ENCODE results near the gene NPHP4. TPM values are rescaled to one million over a fixed set of nuclear protein-coding genes. Genes with fewer than 3 reads are reported as not detected.

NPHP4 gene
- total RNA-seq, 6 experiments from 2014 or later: 1.5 to 6.0 (median 2.0) TPM

GRCh38 chr1:5884110-5884509, 108.1 kb downstream of the NPHP4 start:
- peak in 1 of 3 donors; percentile 11 for DNase-seq
- no peak for ATAC-seq
- Histone ChIP-seq H3K27ac (no peak overlapping the region), H3K27me3 (no peaks in the 10 kb centered on the region), H3K4me1 (no peaks in the 10 kb centered on the region), H3K36me3 (no peaks in the 10 kb centered on the region), H3K9me3 (no peaks in the 10 kb centered on the region), H3K4me3 (no peak overlapping the region)
- no peak for TF ChIP-seq POLR2A (IDR thresholded peaks at IDR 0.05)
- TF ChIP-seq, protein P1, sequence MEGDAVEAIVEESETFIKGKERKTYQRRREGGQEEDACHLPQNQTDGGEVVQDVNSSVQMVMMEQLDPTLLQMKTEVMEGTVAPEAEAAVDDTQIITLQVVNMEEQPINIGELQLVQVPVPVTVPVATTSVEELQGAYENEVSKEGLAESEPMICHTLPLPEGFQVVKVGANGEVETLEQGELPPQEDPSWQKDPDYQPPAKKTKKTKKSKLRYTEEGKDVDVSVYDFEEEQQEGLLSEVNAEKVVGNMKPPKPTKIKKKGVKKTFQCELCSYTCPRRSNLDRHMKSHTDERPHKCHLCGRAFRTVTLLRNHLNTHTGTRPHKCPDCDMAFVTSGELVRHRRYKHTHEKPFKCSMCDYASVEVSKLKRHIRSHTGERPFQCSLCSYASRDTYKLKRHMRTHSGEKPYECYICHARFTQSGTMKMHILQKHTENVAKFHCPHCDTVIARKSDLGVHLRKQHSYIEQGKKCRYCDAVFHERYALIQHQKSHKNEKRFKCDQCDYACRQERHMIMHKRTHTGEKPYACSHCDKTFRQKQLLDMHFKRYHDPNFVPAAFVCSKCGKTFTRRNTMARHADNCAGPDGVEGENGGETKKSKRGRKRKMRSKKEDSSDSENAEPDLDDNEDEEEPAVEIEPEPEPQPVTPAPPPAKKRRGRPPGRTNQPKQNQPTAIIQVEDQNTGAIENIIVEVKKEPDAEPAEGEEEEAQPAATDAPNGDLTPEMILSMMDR (IDR thresholded peaks at IDR 0.05): no peak
- WGBS (ENCODE audit: insufficient coverage, low coverage, low lambda C conversion rate, missing lambda C conversion rate): 82% methylated on average over 3 of the region's 13 CpGs
- intact Hi-C loops (cut with DNase I): no loop called here

DNA sequence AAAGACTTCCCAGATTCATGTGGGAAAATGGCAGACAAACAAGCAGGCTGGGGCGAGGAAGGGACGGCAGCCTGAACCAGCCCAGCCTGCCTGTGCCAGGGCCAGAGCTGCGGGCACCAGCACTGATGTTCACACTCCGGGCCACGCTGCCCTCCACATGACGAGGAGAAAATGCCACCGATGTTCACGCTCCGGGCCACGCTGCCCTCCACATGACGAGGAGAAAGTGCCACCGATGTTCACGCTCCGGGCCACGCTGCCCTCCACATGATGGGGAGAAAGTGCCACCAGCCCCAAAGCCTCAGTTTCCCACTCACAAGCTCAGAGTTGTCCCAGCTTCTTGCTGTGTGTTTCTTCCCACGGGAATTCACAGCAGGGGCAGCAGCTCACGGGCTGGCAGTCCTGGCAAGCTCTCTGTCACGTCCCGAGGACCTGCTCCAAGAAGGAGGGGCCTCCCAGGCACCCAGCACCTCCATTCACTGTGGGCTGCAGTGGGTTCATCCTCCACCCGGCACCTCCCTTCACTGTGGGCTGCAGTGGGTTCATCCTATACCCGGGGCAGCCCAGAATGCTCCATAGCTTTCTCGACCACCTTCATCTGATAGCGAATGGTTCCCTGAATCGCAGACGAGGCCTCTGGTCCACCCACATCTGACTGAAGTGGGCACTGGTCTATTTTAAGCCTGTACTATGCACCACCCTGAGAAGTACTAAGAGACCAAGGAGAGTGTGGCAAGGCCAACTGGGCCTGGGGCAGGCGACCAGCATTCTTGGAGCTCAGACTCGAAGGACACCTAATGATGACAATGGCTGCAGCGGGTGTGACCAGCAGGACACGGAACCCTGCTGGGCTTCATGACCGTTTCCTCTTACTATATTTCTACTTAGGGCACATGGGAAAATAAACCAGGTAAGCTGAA, 108.8 kb downstream of the NPHP4 start:
- intact Hi-C loops (cut with DNase I): no loop called here
- H3K36me3 ChIP-seq: no peaks in the 10 kb centered on the region
- 92% methylated on average over 6 of the region's 30 CpGs for WGBS (ENCODE audit: insufficient coverage, low coverage, low lambda C conversion rate, missing lambda C conversion rate)
- ATAC-seq (no peak), DNase-seq (peak in 1 of 3 donors; percentile 27)
- H3K4me3 ChIP-seq: no peak overlapping the region
- no peaks in the 10 kb centered on the region for H3K27me3 ChIP-seq
- no peaks in the 10 kb centered on the region for H3K4me1 ChIP-seq
- no peak for TF ChIP-seq POLR2A (IDR thresholded peaks at IDR 0.05)
- TF ChIP-seq, protein P1 (IDR thresholded peaks at IDR 0.05): no peak
- no peaks in the 10 kb centered on the region for H3K9me3 ChIP-seq
- H3K27ac ChIP-seq: no peak overlapping the region

- H3K9me3 ChIP-seq: no peaks in the 10 kb centered on the region
- H3K4me1 ChIP-seq: no peaks in the 10 kb centered on the region
- H3K27ac ChIP-seq: no peak overlapping the region
- H3K27me3 ChIP-seq: no peaks in the 10 kb centered on the region
- DNase-seq (peak in 1 of 3 donors; percentile 31), ATAC-seq (no peak)
- intact Hi-C loops (cut with DNase I): no loop called here
- no peak for TF ChIP-seq POLR2A (IDR thresholded peaks at IDR 0.05)
- TF ChIP-seq, protein P1 (IDR thresholded peaks at IDR 0.05): no peak
- WGBS (ENCODE audit: insufficient coverage, low coverage, low lambda C conversion rate, missing lambda C conversion rate): 86% methylated on average over 18 of the region's 27 CpGs
- no peak overlapping the region for H3K4me3 ChIP-seq
- H3K36me3 ChIP-seq: no peaks in the 10 kb centered on the region
Measured at GRCh38 chr1:5882367-5883128, 109.7 kb downstream of the NPHP4 start.

DNA sequence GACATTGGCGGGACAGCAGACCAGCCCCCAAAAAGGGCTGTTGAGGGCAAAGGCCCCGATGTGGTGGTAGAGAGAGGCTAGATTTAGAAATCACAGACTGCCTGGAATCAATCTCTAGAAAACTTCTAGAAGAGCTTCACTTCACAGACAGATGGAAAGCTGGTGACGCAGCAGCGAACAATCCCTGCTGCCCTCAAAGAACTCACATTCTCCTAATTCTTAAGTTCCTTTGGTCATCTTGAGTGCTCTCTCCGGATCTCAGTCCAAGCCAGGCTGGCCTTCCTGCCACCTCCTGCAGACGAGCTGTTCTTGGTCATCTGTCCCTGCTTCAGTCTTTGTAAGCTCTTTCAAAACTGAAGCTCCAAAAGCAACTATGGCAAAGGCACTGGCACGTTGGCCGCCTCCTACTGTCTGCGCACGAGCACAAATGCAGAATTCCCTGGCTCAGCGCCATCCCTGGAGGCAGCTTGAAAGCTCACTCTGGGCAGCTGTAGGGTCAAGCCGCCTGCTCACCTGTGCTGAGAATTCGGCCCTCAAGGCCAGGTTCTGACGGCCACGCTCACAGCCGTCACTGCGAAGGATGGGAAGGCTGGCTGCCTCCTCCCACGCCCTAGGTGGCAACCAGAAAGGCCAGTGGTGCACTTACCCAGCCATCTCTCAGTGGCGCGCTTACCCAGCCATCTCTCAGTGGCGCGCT, 110.6 kb downstream of the NPHP4 start:
- 88% methylated on average over 12 of the region's 22 CpGs for WGBS (ENCODE audit: insufficient coverage, low coverage, low lambda C conversion rate, missing lambda C conversion rate)
- Histone ChIP-seq H3K4me1 (no peaks in the 10 kb centered on the region), H3K27ac (no peak overlapping the region), H3K4me3 (no peak overlapping the region), H3K27me3 (no peaks in the 10 kb centered on the region), H3K9me3 (no peaks in the 10 kb centered on the region), H3K36me3 (no peaks in the 10 kb centered on the region)
- DNase-seq (peak in 1 of 3 donors; percentile 19), ATAC-seq (no peak)
- intact Hi-C loops (cut with DNase I): no loop called here
- TF ChIP-seq, protein P1 (IDR thresholded peaks at IDR 0.05): no peak

Measured in right lobe of liver (tissue), 6 donors.